HG02642 (cell line): ENCODE data around the gene E2F6.
"Not testable (repeated sequence)": the region's sequence is repeated elsewhere in the genome, so short reads cannot be mapped to it uniquely, and the experiment has no call there.

Experiments used
- ATAC-seq: cut with Tn5 transposase; IDR thresholded peaks from one replicate; pipeline ENCODE4 v1.9.1; 2021; ENCODE audit warnings: mild to moderate bottlenecking; ENCODE audit not compliant: unreplicated experiment, poor library complexity

Gene E2F6

DNA sequence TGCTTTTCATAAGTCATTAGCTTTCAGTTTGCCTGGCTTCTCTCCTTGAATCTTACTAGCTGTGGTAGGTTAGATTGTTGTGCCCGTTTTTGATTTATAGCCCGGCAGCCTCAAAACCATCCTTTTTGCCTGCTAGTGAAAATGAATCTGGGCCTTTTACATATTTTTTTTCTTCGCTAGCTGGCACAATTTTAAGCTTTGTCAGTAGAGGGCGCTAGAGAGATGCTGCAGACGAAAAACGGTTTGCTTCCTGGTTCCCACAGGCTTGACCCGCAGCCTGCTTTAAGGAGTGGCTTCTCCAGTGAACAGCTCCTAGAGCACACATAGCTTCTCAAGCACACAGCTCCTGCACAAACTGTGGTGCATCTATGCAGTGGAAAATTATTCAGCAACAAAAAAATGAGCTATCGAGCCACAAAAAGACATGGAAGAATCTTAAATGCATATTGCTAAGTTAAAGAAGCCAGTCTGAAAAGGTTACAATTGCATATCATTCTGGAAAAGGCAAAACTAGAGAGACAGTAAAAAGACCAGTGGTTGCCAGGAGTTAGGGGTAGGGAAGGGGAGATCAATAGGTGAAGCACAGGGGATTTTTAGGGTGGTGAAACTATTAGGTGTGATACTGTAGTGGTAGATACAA lies 47.9 kb downstream of the E2F6 start:
- no peak for ATAC-seq

- ATAC-seq = no peak
Measured at GRCh38 chr2:11416931-11417330, 49.0 kb downstream of the E2F6 start.

DNA sequence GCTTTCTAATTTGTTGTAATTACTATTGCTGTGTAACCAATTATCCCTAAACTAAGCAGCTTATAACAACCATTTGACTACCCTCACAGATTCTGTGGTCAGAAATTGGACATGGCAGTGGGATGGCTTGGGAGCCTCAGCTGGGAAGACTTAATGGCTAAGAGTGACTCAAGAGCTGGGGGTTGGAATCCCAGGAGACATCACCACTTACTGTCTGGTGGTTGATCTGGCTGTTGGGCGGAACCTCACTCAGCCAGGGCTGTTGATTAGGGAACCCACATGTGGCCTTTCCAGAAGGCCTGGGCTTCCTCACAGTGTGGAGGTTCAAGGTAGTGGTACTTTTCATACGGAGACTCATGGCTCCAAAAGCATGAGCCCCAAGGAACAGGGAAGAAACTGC lies 49.8 kb downstream of the E2F6 start:
- ATAC-seq = no peak

DNA sequence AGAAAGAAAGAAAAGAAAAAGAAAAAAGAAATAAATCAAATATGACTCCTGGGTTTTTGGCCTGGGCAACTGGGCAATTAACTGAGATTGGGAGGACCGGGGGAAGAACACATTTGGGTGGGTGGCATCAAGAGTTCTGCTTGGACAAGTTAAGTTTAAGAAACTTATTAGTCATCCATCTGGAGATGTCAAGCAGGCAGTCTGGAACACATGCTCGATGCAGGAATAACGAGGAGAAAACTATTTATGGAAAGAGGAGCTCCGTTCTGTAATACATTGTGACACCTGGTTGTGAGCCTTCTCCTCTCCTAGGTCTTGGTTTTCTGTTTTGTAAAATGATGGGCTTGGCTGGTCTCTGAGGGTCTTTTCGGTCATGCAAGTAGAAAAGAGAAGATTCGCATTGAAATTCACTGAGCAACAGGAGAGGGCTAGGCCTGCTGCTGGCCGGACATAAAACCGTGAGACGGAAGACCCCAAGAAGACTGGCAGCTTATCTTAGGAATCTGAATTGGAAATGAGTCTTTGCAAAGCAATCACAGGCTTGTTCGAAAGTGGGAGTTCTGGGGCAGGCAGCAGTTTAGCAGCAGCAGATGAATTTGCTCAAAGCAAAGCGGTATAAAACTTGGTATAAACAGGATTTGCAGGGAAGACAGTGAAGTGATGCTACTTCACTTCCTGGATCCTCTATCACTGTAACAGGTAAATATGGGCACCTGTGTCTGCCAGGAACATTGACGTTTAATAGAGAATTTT lies 51.4 kb downstream of the E2F6 start:
- ATAC-seq = no peak

DNA sequence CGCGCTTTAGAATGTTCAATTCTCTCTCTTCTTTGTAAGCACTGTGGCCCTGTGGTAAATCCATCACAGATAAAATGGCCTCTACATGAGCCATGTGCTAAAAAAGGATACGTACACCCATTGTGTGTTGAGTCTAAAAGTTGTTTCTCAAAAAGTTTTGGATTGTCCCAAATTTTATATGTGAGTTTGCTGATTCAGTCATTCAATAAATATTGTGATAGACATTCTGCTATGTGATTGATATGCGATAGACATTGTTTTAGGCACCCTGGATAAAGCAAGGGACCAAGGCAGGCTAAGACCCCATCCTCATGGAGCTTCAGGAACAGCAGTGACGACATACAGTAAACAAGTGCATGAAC lies 53.5 kb downstream of the E2F6 start:
- no peak for ATAC-seq

- no peak for ATAC-seq
Measured at GRCh38 chr2:11411768-11412448, 54.1 kb downstream of the E2F6 start.

DNA sequence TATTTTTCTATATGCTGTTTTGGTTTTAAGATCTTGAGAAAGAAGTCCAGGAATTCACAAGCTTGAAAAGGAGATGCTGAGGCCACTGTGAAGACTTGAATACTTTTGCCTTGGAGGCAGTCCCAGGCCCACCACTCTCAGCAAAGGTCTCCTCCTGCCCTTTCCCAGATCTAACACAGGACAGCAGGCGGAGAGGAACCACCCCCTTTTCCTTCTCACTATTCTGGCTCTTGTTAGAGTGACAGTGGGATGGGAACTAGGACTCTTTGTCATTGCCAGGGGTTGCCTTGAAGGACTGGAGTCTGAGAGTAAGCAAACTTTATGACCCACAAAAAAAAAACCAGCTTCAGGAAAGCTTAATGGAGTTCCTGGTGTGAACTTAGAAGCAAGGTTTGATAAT lies 54.7 kb downstream of the E2F6 start:
- no peak for ATAC-seq

DNA sequence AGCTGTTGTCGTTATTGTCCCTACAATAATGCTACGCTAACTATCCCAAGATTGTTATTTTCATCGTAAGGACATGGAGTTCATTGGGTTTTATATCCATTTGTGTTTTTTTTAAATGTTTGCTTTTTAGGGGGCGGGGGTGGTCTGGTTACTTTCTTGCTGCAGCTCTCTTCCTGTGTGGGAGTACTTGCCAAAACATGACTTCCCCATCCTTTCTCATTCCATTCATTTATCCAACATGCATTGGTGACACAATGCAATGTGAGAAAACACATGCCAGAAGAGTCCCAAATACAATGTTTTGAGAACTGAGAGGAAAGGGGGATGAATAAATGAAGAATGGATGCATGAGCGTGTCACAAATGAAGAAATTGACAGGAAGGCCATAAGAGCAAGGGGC lies 55.9 kb downstream of the E2F6 start:
- no peak for ATAC-seq

- no peak for ATAC-seq
Measured at GRCh38 chr2:11409572-11409959, 56.4 kb downstream of the E2F6 start.

- no peak for ATAC-seq
Measured at GRCh38 chr2:11408959-11409571, 56.9 kb downstream of the E2F6 start.

DNA sequence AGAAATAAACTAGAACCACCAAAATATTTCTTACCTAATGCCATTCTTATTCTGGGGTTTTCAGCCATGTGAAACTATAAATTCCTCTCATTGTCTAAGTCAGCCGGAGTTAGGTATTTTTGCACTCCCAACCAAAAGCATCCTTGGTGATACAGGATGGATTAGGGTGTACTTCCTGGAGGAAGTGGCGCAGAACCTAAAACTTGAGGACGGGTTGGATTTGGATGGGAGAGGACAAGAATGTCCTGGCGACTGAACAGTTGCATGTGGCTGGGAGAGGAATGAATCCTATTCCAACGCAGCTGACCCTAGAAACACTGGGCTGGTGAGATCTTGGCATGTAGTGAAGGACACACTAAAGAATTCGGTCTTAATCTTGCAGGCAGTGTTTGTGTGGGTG lies 58.5 kb downstream of the E2F6 start:
- ATAC-seq = no peak

DNA sequence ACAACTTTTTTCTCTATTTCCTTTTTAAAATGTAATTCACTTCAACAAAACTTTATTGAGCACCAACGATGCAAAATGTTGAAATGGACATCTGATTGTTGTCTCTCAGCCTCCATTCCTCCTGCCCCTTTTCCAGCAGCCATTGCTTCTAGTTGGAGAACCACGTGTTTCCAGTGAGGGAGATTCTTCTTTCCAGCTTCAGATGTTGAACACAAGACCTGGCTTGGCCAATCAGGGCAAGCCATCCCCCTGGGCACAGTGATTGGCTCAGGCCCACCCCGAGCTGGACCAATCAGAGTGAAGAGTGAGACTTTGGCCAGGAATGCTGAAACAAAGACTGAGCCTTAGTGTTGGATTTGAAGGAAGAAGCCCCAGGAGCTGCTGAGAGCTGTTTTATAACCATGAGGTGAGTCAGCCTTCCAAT lies 59.0 kb downstream of the E2F6 start:
- no peak for ATAC-seq

DNA sequence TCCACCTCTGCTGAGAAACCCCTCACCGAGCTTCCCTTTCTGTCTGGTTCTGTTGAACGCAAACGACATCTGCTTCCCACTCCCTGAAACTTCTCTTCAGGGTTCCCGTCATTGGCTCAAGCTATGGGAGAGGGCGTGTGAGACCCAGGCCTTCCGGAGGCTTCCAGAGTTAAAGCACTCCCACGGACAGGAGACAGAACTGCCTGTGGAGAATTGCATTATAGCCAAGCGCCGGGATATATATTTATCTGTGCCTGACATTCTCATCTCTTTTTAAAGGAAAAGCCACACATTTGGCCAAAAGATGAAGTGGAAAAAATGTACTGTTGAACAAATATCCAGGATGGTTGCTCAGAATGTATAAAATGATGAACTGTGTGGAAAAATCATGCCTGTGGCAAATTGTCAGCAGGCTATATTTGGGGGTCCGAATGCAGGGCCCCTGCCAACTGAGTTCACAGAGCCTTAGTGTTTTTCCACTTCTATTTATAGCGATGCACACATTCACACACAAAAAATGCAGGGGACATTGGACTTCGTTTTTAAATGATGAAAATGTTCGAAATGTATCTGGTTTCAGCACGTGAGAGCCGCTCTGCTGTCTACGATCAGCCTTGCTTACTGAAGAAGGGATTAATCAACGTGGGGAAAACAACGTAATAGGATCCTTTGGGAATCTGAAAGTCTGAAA lies 59.5 kb downstream of the E2F6 start:
- no peak for ATAC-seq

DNA sequence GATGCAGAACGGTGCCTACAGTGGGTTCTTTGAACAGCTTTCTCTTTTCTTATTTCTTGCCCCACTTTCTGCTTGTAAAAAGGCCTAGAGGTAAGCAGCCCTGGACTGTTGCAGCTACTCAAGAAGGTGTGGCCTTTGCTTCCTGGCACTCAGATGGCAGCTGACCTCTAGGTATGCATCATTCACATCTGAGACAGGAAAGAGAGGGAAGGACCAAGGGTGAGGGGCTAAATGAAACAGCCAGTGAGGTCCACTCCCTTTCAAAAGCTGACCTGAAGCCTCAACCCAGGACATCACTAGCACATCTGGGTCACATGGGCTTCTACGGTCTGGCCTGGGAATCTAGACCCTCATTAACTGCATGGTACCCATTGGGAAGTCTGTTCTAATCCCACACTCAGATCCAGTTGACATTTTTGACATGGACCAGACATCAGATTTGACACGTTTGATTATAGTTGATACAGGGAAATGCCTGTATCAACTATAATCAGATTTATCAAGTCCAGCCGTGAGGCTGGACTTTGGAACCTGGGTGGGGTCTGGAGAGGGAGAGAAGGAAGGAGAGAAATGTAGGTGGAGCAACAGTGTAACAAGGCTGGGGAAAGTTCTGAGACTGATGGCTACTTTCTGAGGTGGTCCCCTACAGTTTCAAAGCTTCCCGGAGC lies 60.2 kb downstream of the E2F6 start:
- no peak for ATAC-seq

DNA sequence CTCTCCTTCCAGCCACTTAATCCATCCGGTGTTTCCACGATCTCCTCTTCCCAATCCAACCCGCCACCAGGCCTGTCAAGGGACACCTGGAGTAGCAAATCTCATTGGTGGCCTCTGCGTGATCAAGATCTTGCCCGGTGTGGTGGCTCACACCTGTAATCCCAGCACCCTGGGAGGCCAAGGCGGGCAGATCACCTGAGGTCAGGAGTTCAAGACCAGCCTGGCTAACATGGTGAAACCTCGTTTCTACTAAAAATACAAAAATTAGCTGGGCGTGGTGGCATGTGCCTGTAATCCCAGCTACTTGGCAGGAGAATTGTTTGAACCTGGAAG lies 60.9 kb downstream of the E2F6 start:
- not testable (repeated sequence) for ATAC-seq

- no peak for ATAC-seq
Measured at GRCh38 chr2:11404376-11405073, 61.4 kb downstream of the E2F6 start.

- ATAC-seq = no peak
Measured at GRCh38 chr2:11402436-11402835, 63.5 kb downstream of the E2F6 start.

- ATAC-seq = no peak
Measured at GRCh38 chr2:11399438-11399762, 66.6 kb downstream of the E2F6 start.

GRCh38 chr2:11398750-11399437 lies 67.1 kb downstream of the E2F6 start:
- no peak for ATAC-seq
